GM12878 (cell line): ENCODE results near the gene SPRYD3. TPM values are rescaled to one million over a fixed set of nuclear protein-coding genes. Genes with fewer than 3 reads are reported as not detected.

ENCODE experiments used
- ATAC-seq: fragments of 200-7000 bp; cut with Tn5 transposase; 3 replicates; pipeline ENCODE4 v1.9.1; 2020; ENCODE audit warnings: mild to moderate bottlenecking, moderate library complexity
- BruUV-seq: library from RNA; stranded (reverse); fragments of 400-500 nt; replicated peaks from 2 replicates; lab custom pipeline; 2021; lab: Mats Ljungman, UMichigan
- CTCF ChIA-PET: fragments of 300-600 bp; sonication (Branson Sonifier 250); formaldehyde crosslinking; extraction: SDS; loops from one replicate; lab custom pipeline; 2021; ENCODE audit warnings: inconsistent platforms; lab: Yijun Ruan, JAX
- POLR2A ChIA-PET: fragments of 350-600 bp; formaldehyde crosslinking; extraction: SDS; loops from one replicate; lab custom pipeline; 2021; ENCODE audit warnings: inconsistent platforms; lab: Charles Lee
- RAD21 ChIA-PET: fragments of 300-600 bp; sonication (Branson Sonifier 250); formaldehyde crosslinking; loops from one replicate; lab custom pipeline; 2023; ENCODE audit warnings: antibody characterized with exemption; ENCODE audit not compliant: unreplicated experiment; lab: Charles Lee
- SMC1A ChIA-PET: fragments of 300-600 bp; sonication (Branson Sonifier 250); formaldehyde crosslinking; loops from one replicate; lab custom pipeline; 2023; ENCODE audit not compliant: unreplicated experiment, uncharacterized antibody; lab: Charles Lee
- DNase-seq: peaks from one replicate; pipeline ENCODE4 v3.0.0-alpha.2; 2011; ENCODE audit warnings: low read depth, low spot score
- FAIRE-seq: peaks from 3 replicates; lab custom pipeline; 2011; peaks lifted over from hg19 to GRCh38; lab: Jason Lieb, UNC
- H2AFZ ChIP-seq: 2 replicates; pipeline ENCODE4 v1.6.0; 2011; ENCODE audit warnings: low read depth, low read length, control low read depth; ENCODE audit not compliant: control insufficient read depth
- H3K27ac ChIP-seq: 2 replicates; pipeline ENCODE4 v1.5.1; 2011; ENCODE audit warnings: control low read depth; ENCODE audit not compliant: control insufficient read depth, insufficient read depth
- H3K27me3 ChIP-seq, 2 experiments: replicated peaks in 1 of 2; 2 replicates each; pipeline versions ENCODE4 v1.6.0 to v1.6.1; 2011; ENCODE audit warnings: low read length in 1 of 2; ENCODE audit not compliant: control insufficient read depth in 2 of 2, insufficient read depth in 2 of 2
- H3K36me3 ChIP-seq, 2 experiments: 2 replicates each; pipeline ENCODE4 v1.5.1; 2011; ENCODE audit warnings: low read length in 1 of 2; ENCODE audit not compliant: control insufficient read depth in 2 of 2, insufficient read depth in 2 of 2
- H3K4me1 ChIP-seq: 2 replicates; pipeline ENCODE4 v1.6.1; 2011; ENCODE audit warnings: mild to moderate bottlenecking, low read length, moderate library complexity, mixed read lengths; ENCODE audit not compliant: control insufficient read depth, insufficient read depth
- H3K4me2 ChIP-seq: 2 replicates; pipeline ENCODE4 v1.6.0; 2011; ENCODE audit warnings: control low read depth; ENCODE audit not compliant: control insufficient read depth, insufficient read depth
- H3K4me3 ChIP-seq: fragments of 200-600 bp; sonication (generic); 2 replicates; pipeline ENCODE4 v1.5.1; 2016
- H3K79me2 ChIP-seq: 2 replicates; pipeline ENCODE4 v1.6.0; 2011; ENCODE audit warnings: low read length; ENCODE audit not compliant: control insufficient read depth, insufficient read depth
- H3K9ac ChIP-seq: 2 replicates; pipeline ENCODE4 v1.8.0; 2011; ENCODE audit warnings: low read length, control low read depth, mixed read lengths; ENCODE audit not compliant: control insufficient read depth, insufficient read depth
- H3K9me3 ChIP-seq: replicated peaks from 3 replicates; pipeline ENCODE4 v1.5.1; 2011; ENCODE audit warnings: mild to moderate bottlenecking, low read length; ENCODE audit not compliant: control insufficient read depth, insufficient read depth
- H4K20me1 ChIP-seq: 2 replicates; pipeline ENCODE4 v1.6.0; 2011; ENCODE audit not compliant: control insufficient read depth, insufficient read depth
- HDAC2 ChIP-seq: fragments of 200-600 bp; sonication (generic); IDR thresholded peaks from 2 replicates; pipeline ENCODE4 v1.6.1; 2017
- NFIC ChIP-seq: IDR thresholded peaks from 2 replicates; pipeline ENCODE4 v1.6.1; 2012; ENCODE audit warnings: low read depth, mild to moderate bottlenecking, inconsistent platforms, low read length, moderate library complexity
- NRF1 ChIP-seq: conservative IDR thresholded peaks from 2 replicates; pipeline ENCODE4 v1.6.1; 2011; ENCODE audit warnings: mild to moderate bottlenecking, low read depth, low read length, improper control_type of control experiment
- PML ChIP-seq: IDR thresholded peaks from 2 replicates; pipeline ENCODE4 v1.6.1; 2012; ENCODE audit warnings: low read length, inconsistent platforms
- ZNF274 ChIP-seq: IDR thresholded peaks from one replicate; pipeline ENCODE4 v1.8.0; 2011; ENCODE audit not compliant: insufficient read length, insufficient read depth
- WGBS: methylation state at CpG from one replicate; pipeline ENCODE4 v1.1.6; 2016; ENCODE audit warnings: low lambda C conversion rate; ENCODE audit not compliant: insufficient replicate concordance, insufficient coverage; ENCODE audit errors: missing lambda C conversion rate; 5-methylcytosine and 5-hydroxymethylcytosine counted together
- in situ Hi-C: fragments of 300-500 bp; cut with MboI; formaldehyde crosslinking; loops from 9 replicates; pipeline ENCODE4 v1.14.3; 2018; ENCODE audit warnings: mixed read lengths
- intact Hi-C: fragments of 100-400 bp; cut with micrococcal nuclease; formaldehyde crosslinking; loops from one replicate; pipeline ENCODE4 v1.14.2; 2022; ENCODE audit not compliant: unreplicated experiment
- polyA plus RNA-seq, 11 experiments: library from polyadenylated mRNA; depleted of rRNA in 4 of 11; unstranded in 6 of 11; stranded (reverse) in 5 of 11; fragments of >200 nt; fragmentation: Nextera tagmentation in 4 of 11; fragmentation: Illumina TruSeq in 1 of 11; extraction: Ambion mirVana in 4 of 11; extraction: Trizol in 1 of 11; gene quantifications; 1 replicate in 1 of 11; 2 replicates in 10 of 11; pipeline versions ENCODE4 v1.2.1 to v1.2.3, GENCODE V29; 2011 to 2016; ENCODE audit warnings: inconsistent platforms in 2 of 11, missing spikeins in 2 of 11, low read depth in 1 of 11
- total RNA-seq, 4 experiments: library from RNA; depleted of rRNA in 3 of 4; stranded (reverse); fragments of >200 nt in 3 of 4; fragmentation: Illumina TruSeq in 1 of 4; extraction: Trizol in 1 of 4; gene quantifications; 2 replicates each; pipeline versions ENCODE4 v1.2.1 to v1.2.3, GENCODE V29; 2013 to 2021
- TF ChIP-seq, protein P1 (sequence below): IDR thresholded peaks from 2 replicates; pipeline ENCODE4 v1.6.1; 2012; ENCODE audit warnings: low read length, inconsistent platforms

Gene SPRYD3
- total and polyA plus RNA-seq, 10 of the 15 experiments (the other 5 are each of a cell fraction or from before 2014, with no cell fraction given) = 2.3 to 26.4 (median 20.2) TPM

GRCh38 chr12:53076461-53076860, 2.7 kb downstream of the SPRYD3 start:
- SMC1A ChIA-PET = interaction anchor here (0.8 to 1.4 kb wide), 3 partner anchors 10 to 23 kb away, joined by 3 read pairs; no protein-coding TSS in a partner anchor
- Histone ChIP-seq H2AFZ (no peak overlapping the region), H4K20me1 (no peaks in the 10 kb centered on the region), H3K9me3 (no peaks in the 10 kb centered on the region), H3K4me1 (no peaks in the 10 kb centered on the region; the same call in none of the 2 replicates)
- intact Hi-C loops = no loop called here
- RAD21 ChIA-PET = no interaction called here
- no TSS peak for BruUV-seq
- in situ Hi-C loops = no loop called here
- TF ChIP-seq ZNF274 = no peak
- TF ChIP-seq NFIC = no peak
- no peak for TF ChIP-seq NRF1
- TF ChIP-seq, protein P1, sequence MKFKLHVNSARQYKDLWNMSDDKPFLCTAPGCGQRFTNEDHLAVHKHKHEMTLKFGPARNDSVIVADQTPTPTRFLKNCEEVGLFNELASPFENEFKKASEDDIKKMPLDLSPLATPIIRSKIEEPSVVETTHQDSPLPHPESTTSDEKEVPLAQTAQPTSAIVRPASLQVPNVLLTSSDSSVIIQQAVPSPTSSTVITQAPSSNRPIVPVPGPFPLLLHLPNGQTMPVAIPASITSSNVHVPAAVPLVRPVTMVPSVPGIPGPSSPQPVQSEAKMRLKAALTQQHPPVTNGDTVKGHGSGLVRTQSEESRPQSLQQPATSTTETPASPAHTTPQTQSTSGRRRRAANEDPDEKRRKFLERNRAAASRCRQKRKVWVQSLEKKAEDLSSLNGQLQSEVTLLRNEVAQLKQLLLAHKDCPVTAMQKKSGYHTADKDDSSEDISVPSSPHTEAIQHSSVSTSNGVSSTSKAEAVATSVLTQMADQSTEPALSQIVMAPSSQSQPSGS = no peak
- TF ChIP-seq HDAC2 = no peak
- TF ChIP-seq PML = no peak
- TF ChIP-seq, all 136 proteins: peak for 0
- no peak overlapping the region for H3K4me3 ChIP-seq
- H3K79me2 ChIP-seq = peaks cover 6% of the 10 kb centered on the region
- WGBS = 73% methylated on average over 3 of the region's 3 CpGs
- no peak overlapping the region for H3K27ac ChIP-seq
- ChIA-PET CTCF (interaction anchor here (1.1 to 13.2 kb wide), 3 partner anchors 10 to 81 kb away, joined by 3 to 177 read pairs (median 90); partner anchors contain the start of genes IGFBP6 and SOAT2), POLR2A (interaction anchor here (0.6 to 1.6 kb wide), 3 partner anchors 10 to 71 kb away, joined by 4 to 9 read pairs (median 5); partner anchors contain the start of gene EIF4B)
- ATAC-seq (no peak), FAIRE-seq (no peak), DNase-seq (no peak)
- H3K36me3 ChIP-seq = peaks cover 2 to 10% of the 10 kb centered on the region in 2 experiments; a peak in 3 of 4 replicates
- no peaks in the 10 kb centered on the region for H3K27me3 ChIP-seq
- H3K4me2 ChIP-seq = no peak overlapping the region
- H3K9ac ChIP-seq = no peak overlapping the region
